NT2/D1 (cell line): ENCODE results near the gene TEDC1.

Source experiments
- DNase-seq: peaks from one replicate; pipeline ENCODE4 v3.0.0-alpha.2; 2011; ENCODE audit warnings: low read depth, low spot score
- H3K27me3 ChIP-seq: 2 replicates; pipeline ENCODE4 v1.6.0; 2011; ENCODE audit warnings: mild to moderate bottlenecking; ENCODE audit not compliant: insufficient read length, insufficient read depth
- H3K36me3 ChIP-seq: 2 replicates; pipeline ENCODE4 v1.6.1; 2011; ENCODE audit warnings: mild to moderate bottlenecking, low read length, mixed read lengths; ENCODE audit not compliant: insufficient read depth, insufficient read length
- H3K4me1 ChIP-seq: 2 replicates; pipeline ENCODE4 v1.5.1; 2011; ENCODE audit not compliant: insufficient read depth, insufficient read length
- H3K4me3 ChIP-seq: 2 replicates; pipeline ENCODE4 v1.5.1; 2011; ENCODE audit warnings: low read depth; ENCODE audit not compliant: insufficient read length
- H3K9ac ChIP-seq: 2 replicates; pipeline ENCODE4 v1.6.0; 2011; ENCODE audit warnings: low read depth; ENCODE audit not compliant: insufficient read length
- H3K9me3 ChIP-seq: 2 replicates; pipeline ENCODE4 v1.5.1; 2011; ENCODE audit warnings: mild to moderate bottlenecking, low read length; ENCODE audit not compliant: insufficient read depth
- SUZ12 ChIP-seq: IDR thresholded peaks from 2 replicates; pipeline ENCODE4 v1.6.1; 2011; ENCODE audit not compliant: insufficient read length, insufficient read depth; ENCODE audit errors: extremely low read depth
- YY1 ChIP-seq: IDR thresholded peaks from 2 replicates; pipeline ENCODE4 v1.6.1; 2011; ENCODE audit not compliant: insufficient read length, insufficient read depth
- ZNF274 ChIP-seq: IDR thresholded peaks from 2 replicates; pipeline ENCODE4 v1.6.1; 2011; ENCODE audit warnings: mild to moderate bottlenecking, low read depth, low read length

TEDC1 gene

DNA sequence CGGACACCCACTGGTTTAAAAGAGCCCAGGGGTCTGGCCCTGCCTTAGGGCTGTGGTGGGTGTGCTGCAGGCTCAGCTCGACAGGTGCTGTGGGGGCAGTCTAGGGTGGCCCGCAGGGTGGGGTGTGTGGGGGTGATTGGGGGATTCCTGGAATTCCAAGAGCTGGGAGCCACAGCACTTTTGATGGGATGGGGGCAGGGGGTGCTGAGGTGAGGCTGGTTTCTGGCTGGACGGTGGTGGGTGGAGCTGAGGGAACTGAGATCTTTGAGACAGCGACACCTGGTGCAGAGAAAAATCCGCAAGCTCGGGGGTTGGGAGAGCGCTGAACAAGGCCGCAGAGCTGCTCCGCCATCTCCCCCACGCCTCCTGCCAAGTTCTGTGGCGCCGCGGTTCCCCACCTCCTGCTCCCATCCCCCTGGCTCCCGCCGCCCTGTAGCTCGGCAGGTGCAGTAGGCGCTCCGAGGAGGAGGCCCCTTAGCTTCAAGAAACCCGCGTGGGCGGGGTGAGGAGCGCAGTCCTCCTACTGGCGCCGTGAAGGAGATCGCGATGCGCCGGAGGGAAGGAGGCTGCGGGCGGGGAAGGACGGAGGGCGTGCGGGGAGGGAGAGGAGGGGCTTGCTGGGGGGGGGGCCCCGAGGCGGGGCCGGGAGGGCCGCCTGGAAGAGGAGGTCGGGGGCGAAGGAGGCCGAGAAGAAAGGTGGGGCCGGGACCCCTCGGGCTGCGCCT is 1.3 kb upstream of the TEDC1 start:
- Histone ChIP-seq H3K4me3 (peak overlapping the region; percentile 63), H3K9ac (peak overlapping the region; percentile 92), H3K27me3 (peaks cover 18% of the 10 kb centered on the region), H3K4me1 (peaks cover 28% of the 10 kb centered on the region), H3K9me3 (no peaks in the 10 kb centered on the region), H3K36me3 (peaks cover 32% of the 10 kb centered on the region)
- peak; percentile 77 for DNase-seq
- TF ChIP-seq ZNF274 (no peak), YY1 (no peak), SUZ12 (no peak)

DNA sequence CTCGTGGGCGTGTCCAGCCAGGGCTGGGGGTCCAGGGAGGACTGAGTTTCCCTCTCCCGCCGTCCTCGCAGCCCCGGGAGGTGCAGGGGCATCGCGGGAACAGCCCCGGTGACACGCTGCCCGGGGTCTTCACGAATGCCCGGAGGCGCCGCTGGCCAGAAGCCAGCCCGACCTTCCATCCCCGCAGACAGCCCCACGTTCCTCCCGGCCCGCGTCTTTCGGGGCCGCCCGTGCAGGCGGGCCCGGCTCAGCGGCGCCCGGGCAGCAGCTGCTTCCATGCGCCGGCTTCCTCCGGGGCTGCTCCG is 827 bp upstream of the TEDC1 start:
- Histone ChIP-seq H3K9ac (peak overlapping the region; percentile 92), H3K4me1 (peaks cover 26% of the 10 kb centered on the region), H3K36me3 (peaks cover 35% of the 10 kb centered on the region), H3K27me3 (peaks cover 13% of the 10 kb centered on the region), H3K4me3 (peak overlapping the region; percentile 63), H3K9me3 (no peaks in the 10 kb centered on the region)
- TF ChIP-seq SUZ12, result no peak
- TF ChIP-seq ZNF274, result no peak
- TF ChIP-seq YY1, result no peak
- no peak for DNase-seq

DNA sequence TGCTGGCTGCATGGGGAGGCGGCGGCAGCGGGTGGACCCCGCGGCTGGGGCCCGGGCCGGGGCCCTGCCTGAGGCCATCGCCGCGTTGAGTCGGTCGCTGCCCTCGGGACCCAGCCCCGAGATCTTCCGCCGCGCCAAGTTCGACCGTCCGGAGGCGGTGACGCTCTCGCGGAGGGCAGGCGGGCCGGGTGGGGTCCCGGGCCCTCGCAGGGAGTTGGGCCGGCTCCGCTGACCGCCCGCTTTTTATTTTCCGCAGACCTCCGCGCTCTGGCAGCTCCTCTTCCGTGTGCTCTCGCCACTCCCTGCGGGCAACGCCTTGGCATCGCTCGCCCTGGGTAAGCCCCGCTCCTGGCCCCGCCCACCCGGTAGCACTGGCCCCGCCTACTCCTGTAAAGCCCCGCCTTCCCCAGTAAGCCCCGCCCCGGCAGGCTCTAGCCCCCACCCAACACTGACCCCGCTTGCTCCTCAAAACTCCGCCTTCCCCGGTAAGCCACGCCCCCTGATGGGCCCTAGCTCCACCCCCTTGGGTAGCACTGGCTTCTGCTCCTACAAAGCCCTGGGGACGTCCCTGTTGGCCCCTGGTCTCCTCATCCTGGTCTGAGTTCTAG is 424 bp downstream of the TEDC1 start:
- peak; percentile 54 for DNase-seq
- peaks cover 2% of the 10 kb centered on the region for H3K27me3 ChIP-seq
- no peak for TF ChIP-seq YY1
- no peak for TF ChIP-seq ZNF274
- peaks cover 26% of the 10 kb centered on the region for H3K4me1 ChIP-seq
- peak overlapping the region; percentile 86 for H3K4me3 ChIP-seq
- H3K9ac ChIP-seq, result peak overlapping the region; percentile 81
- H3K36me3 ChIP-seq, result peaks cover 41% of the 10 kb centered on the region
- no peaks in the 10 kb centered on the region for H3K9me3 ChIP-seq

DNA sequence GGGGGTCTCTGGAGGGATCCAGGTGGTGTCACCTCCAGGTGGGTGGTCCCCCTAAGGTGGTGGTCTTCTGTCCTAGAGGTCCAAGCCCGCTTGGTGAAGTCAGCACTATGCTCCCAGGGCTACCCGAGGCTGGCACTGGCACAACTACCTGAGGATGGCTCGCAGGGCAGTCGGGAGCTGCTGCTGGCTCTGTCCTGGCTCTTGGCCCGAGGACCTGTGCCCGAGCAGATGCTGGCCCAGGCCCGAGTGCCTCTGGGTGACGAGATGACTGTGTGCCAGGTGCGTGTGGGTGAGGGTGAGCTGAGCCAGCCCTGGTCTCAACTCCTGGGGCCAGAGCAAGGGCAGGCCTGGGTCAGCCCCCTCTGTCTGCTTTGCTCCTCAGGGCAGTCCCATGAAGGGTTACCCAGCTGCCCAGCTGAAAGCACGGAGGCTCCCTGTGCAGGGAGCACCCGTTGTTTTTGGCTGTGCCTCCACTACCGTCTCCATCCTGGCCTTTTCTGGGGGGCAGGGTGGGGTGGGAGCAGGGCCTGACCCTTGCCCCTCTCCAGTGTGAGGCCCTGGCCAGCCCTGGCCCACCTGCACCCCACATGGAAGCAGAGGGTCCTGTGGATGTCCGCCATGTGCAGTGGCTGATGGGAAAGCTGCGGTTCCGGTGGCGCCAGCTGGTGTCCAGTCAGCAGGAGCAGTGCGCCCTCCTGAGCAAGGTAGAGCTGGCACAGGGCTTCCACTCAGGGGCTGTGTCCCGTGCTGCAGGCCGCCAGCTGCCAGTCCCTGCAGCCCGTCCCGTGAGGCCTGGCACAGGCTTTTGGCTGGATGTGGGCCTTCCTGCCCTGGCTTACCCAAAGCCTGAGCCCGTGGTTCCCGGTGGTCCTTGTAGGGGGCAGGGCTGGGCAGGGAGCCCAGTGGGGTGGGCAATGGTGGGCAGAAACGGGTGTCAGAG is 1.3 kb downstream of the TEDC1 start:
- Histone ChIP-seq H3K9me3 (no peaks in the 10 kb centered on the region), H3K4me3 (peak overlapping the region; percentile 34), H3K9ac (peak overlapping the region; percentile 32), H3K4me1 (peaks cover 28% of the 10 kb centered on the region), H3K27me3 (no peaks in the 10 kb centered on the region), H3K36me3 (peaks cover 48% of the 10 kb centered on the region)
- no peak for TF ChIP-seq ZNF274
- TF ChIP-seq SUZ12, result no peak
- TF ChIP-seq YY1, result no peak
- no peak for DNase-seq

DNA sequence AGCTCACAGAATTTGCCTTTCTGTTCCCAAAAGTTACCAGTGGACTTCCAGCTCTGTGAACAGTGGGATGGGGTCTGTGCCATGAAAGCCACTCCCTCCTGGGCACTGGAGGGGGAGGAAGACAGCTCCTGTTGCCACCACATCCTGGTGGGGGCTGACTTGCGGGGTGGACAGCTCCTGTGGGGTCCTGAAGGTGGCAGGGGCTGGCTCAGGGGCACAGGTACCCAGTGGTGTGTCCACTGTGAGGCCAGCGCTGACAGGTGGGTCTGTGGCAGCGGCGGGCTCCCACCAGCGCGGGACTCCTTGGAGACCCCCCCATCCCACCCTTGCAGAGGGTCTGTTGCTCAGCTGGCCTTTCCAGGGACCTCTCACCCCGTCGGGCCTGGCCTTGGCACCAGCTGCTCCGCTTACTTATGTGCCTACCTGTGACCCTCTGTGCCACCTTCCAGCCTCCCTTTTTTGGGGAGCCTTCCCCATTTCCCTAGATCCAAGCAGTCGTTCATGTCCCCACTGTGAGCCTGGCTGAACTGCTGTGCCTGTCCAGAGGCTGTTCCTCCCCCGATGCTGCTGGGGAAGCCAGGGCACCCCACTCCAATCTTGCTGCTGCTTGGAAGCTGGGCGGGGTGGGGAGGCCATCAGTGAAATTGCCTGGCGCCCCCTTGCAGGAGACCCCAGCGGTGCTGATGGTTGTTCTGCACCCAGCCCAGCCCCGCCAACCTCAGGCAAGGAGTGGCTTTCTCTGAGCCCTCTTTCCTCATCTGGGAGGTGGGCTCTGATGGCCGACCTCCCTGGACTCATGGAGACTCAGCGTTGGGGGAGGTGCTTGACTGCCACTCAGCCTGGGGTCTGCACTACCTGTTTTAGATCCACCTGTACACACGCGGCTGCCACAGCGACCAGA is 2.2 kb downstream of the TEDC1 start:
- H3K9ac ChIP-seq, result no peak overlapping the region
- no peaks in the 10 kb centered on the region for H3K27me3 ChIP-seq
- peaks cover 29% of the 10 kb centered on the region for H3K4me1 ChIP-seq
- peaks cover 56% of the 10 kb centered on the region for H3K36me3 ChIP-seq
- H3K4me3 ChIP-seq, result no peak overlapping the region
- DNase-seq, result no peak
- H3K9me3 ChIP-seq, result no peaks in the 10 kb centered on the region
- TF ChIP-seq SUZ12 (no peak), YY1 (no peak), ZNF274 (no peak)

DNA sequence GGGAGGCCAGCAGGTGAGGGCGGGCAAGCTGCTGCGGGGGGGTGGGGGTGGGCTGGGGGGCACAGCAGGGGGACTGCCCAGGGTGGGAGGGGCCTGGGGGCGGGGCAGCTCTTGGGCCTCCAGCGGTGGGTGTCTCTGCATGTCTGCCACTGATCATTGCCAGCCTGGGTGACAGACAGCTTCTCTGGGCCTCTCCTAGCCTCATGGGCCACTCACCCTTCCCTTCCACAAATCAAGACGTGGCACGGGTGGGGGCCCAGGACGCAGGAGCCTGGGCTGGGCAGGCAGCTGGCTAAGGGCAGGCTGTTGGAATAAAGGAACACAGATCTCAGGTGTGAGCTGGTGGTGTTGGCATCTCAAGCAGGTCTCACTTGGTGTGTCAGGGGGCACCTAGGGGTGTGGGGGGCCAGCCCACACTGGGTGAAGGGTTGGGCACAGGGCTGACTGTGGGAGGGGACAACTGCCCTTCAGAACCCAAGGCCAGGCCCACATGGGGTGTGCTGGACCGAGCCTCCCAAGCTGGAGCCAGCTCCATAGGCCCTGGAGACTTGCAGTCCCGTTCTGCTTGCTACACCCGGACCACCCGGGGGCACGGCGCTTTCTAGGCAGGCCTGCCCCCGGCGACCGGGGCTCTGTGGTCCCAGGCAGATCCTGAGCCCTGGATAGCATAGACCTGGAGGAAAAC is 3.0 kb downstream of the TEDC1 start:
- DNase-seq, result no peak
- H3K9ac ChIP-seq, result no peak overlapping the region
- peaks cover 30% of the 10 kb centered on the region for H3K4me1 ChIP-seq
- H3K4me3 ChIP-seq, result no peak overlapping the region
- H3K9me3 ChIP-seq, result no peaks in the 10 kb centered on the region
- H3K36me3 ChIP-seq, result peaks cover 59% of the 10 kb centered on the region
- no peak for TF ChIP-seq ZNF274
- H3K27me3 ChIP-seq, result no peaks in the 10 kb centered on the region

DNA sequence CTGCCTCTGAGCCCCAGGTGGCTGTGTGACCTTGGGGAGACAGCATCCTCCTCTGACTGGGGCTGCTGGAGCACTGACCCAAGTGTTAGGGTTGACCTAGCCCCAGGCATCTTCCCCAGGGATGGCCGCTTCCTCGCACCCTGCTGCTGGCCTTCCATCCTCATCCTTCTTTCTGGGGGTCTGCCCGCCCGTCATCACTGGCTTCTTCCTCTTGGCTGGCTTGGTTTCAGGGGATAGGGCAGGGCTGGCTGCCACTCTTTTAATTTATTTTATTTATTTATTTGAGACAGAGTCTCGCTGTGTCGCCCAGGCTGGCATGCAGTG is 3.5 kb downstream of the TEDC1 start:
- Histone ChIP-seq H3K27me3 (no peaks in the 10 kb centered on the region), H3K4me3 (no peak overlapping the region), H3K4me1 (peaks cover 30% of the 10 kb centered on the region), H3K9me3 (no peaks in the 10 kb centered on the region), H3K36me3 (peaks cover 64% of the 10 kb centered on the region), H3K9ac (no peak overlapping the region)
- TF ChIP-seq YY1, result no peak
- no peak for DNase-seq
